ENCODE data around the gene YIPF6.
"Not testable (repeated sequence)": the region's sequence is repeated elsewhere in the genome, so short reads cannot be mapped to it uniquely, and the experiment has no call there.

Gene YIPF6

DNA sequence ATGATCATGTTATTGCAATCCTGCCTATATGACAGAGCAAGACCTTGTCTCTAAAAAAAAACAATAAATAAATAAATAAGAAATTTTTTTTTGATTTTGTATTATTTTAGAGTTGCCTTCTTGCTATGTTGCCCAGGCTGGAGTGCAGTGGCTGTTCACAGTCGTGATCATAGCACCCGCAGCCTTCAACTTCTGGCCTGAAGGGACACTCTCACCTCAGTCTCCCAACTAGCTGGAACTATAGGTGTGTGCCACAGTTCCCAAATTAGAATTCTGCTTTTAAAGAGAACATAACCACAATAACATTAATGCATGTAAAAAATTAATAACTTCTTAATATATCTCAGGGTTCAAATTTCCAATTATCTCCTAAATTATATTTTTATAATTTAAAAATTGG, 7.8 kb downstream of the YIPF6 start:
- no peak for DNase-seq (ENCODE audit: low read depth in 2 of 2)

DNA sequence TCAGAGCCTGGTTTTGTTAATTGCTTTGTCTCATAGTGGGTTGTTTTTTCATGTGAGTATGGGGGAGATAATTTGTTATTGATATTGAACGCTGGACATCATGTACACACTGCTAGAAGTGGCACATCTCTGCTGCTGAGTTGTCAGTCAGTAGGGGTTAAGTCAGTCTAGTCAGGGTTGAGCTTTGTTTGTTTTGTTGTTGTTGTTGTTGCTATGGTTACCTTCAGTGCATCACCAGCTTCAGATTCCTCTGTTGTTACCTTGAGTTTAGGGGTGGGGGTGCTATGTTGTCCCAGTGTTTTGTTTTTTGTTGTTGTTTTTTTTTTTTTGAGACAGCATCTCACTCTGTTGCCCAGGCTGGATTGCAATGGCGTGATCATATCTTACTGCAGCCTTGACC, 9.9 kb downstream of the YIPF6 start:
- no peak for DNase-seq (ENCODE audit: low read depth in 2 of 2)

DNA sequence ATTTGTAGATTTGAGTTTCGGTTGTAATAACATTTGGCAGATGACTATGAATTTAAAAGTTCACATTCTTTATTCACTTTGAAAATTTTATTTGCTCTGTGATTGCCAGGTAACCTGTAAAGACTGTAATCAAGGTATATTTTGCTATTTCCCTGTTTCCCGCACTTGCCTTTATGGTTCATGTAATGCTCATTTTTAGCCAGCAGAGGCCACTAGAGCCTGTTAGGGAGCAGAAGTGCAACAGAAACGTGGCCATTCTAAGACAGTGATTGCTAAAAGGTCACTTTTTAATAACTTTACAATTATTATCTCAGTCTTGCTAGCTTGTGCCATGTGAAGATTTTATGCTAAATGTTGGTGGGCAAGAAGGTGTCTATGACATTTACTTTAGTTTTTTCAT, 12.4 kb downstream of the YIPF6 start:
- no peak for DNase-seq (ENCODE audit: low read depth in 2 of 2)

DNA sequence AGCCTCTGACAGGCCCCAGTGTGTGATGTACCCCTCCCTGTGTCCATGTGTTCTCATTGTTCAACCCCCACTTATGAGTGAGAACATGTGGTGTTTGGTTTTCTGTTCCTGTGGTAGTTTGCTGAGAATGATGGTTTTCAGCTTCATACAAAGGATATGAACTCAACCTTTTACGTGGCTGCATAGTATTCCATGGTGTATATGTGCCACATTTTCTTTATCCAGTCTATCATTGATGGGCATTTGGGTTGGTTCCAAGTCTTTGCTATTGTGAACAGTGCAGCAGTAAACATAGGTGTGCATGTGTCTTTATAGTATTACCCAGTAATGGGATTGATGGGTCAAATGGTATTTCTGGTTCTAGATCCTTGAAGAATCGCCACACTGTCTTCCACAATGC, 25.8 kb downstream of the YIPF6 start:
- DNase-seq (ENCODE audit: low read depth in 2 of 2): not testable (repeated sequence)

DNA sequence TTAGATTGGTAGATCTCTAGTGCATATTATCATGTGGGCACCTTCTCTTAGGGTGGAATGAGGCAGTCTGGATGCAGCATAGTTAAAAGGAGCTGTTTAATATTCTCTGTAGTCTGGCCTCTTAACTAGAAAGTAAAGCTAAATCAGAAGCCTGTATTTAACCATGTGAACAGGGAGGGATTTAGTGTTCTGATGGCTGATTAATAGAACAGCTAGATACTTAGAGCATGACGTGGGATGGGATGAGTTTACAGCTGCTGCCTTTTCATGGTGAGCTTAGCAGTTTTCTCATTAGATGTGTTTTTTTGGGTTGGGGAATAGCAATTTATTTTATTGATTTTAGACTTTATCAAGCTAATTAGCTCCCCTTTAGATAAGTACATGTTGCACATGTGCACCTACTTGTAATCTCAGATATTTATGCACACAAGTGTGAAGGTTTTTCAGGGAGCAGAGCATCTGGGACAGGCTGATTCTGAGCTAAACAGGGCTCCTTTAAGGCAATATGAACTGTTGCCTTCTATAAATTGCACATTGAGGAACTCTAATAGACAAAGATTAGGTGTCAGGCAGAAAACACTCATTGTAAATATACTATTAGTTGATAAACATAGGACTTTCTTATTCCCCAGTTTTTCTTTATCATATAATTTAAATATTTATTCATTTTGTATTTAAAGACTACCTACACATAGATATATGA, 34.1 kb downstream of the YIPF6 start:
- no peak for DNase-seq (ENCODE audit: low read depth in 2 of 2)

DNA sequence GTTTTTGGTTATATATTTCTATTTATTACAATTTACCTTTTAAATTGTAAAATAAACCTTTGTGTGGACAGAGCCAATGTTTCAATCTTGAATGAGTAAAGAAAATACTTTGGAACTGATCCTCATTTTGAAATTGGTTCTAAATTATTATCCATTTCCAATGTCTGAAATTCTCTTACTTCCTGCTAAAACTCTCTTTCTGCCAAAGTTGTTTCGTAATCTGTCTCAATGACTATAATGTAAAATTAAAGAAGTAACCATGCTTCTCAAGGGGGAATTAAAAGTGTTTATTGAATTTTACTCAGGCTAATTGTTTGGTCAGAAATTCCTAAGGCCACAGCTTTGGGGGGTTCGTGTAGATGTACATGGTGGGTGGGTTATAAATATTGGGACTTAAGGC, 34.8 kb downstream of the YIPF6 start:
- no peak for DNase-seq (ENCODE audit: low read depth in 2 of 2)

DNA sequence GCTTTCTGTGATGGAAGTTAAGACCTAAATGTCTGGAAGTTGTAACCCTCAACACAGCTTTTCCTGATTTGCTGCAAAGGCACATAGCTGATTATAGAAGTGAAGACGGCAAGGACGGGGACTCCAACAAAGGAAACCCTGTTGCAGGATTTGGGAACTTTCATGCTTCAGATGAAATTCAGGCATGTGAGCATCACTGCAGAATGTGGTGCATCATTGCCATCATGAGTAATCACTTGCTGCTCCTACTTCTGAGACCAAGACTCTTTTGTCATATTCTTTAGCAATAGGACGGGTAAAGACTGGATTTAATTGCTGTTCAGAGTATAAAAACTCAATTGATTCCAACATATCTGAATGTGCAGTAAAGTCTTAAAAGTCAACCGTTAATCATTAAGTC, 35.8 kb downstream of the YIPF6 start:
- DNase-seq (ENCODE audit: low read depth in 2 of 2): no peak

DNA sequence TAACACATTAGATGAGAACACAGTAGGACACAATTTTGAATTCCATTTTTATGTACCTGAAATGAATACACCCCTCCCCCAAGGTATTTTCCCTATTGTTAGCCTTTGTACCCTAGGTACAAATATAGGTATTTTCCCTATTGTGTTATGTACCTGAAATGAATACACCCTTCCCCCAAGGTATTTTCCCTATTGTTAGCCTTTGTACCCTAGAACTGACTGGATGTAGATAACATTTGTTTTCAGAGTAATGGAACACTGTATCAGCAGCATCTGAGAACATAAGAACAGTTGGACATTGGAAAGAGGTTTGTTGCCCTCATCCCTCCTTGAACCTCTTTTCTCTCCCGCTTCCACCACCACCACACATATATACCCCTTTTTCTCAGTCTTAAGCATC, 37.6 kb downstream of the YIPF6 start:
- DNase-seq (ENCODE audit: low read depth in 2 of 2): no peak

DNA sequence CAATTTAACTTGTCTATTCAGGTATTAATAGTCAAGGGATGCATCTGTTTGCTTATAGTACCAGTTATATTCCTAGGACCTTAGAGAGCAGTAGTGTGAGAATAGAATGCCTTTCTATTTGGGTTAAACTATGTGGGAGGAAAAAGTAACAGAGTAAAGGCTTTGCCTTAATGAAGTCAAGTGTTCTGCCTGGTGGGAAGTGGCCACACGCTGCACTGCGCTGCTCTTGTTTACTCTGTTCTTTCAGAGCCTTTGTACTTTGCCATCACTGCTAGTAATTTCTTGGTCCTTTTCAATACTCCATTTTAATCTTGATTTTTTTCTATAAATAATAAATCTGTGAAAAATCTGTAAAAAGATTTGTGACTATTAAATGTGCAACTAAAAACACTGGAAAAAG, 38.0 kb downstream of the YIPF6 start:
- no peak for DNase-seq (ENCODE audit: low read depth in 2 of 2)

DNA sequence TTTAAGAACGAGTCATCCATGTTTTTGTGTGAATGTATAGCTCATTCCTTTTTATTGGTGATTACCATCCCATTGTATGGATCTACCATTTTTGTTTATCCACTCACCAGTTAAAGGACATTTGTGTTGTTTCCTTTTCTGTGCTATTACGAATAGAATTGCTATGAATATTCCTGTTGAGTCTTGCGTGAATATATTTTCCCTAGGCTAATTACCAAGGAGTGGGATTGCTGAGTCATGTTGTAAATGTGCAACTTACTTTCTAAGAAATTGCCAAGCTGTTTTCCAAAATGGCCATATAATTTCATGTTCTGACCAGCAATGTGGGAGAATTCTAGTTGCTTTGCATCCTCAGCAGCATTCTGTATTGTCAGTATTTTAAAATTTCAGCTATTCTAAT, 51.3 kb downstream of the YIPF6 start:
- no peak for DNase-seq (ENCODE audit: low read depth in 2 of 2)

DNA sequence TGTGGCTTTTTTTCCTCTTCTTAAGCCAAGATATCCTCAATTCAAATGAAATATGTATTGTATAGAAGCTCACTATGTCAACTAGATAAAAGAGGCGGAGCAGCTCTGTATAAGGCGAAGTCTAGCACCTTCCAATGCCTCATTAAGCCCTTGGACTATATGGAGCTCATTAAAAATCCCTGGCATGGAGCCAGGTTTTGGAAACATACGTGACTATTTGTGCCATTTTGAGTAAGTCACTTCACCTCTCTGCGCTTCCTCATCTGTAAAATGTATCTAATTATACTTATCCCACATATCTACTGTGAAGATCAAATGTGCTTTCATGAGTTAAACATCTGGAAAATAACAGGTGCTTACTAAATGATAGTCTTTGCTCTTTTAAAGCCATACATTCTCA, 57.2 kb downstream of the YIPF6 start:
- no peak for DNase-seq (ENCODE audit: low read depth in 2 of 2)

DNA sequence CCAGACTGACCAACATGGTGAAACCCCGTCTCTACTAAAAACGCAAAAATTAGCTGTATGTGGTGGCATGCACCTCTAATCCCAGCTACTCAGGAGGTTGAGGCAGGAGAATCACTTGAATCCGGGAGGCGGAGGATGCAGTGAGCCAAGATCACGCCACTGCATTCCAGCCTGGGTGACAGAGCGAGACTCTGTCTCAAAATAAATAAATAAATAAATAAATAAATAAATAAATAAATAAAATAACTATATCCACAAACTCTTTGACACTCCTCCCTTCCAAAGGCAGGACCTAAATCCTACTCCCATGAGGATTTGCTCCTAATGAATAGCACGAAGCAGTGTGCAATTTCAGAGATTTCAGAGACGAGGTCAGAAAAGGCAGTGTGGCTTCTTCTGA, 58.3 kb downstream of the YIPF6 start:
- DNase-seq (ENCODE audit: low read depth in 2 of 2): not testable (repeated sequence)

DNA sequence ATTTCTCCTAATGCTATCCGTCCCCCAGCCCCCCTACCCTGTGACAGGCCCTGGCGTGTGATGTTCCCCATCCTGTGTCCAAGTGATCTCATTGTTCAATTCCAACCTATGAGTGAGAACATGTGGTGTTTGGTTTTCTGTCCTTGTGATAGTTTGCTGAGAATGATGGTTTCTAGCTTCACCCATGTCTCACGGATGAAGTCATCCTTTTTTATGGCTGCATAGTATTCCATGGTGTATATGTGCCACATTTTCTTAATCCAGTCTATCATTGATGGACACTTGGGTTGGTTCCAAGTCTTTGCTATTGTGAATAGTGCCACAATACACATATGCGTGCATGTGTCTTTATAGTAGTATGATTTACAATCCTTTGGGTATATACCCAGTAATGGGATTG, 61.1 kb downstream of the YIPF6 start:
- DNase-seq (ENCODE audit: low read depth in 2 of 2): not testable (repeated sequence)

DNA sequence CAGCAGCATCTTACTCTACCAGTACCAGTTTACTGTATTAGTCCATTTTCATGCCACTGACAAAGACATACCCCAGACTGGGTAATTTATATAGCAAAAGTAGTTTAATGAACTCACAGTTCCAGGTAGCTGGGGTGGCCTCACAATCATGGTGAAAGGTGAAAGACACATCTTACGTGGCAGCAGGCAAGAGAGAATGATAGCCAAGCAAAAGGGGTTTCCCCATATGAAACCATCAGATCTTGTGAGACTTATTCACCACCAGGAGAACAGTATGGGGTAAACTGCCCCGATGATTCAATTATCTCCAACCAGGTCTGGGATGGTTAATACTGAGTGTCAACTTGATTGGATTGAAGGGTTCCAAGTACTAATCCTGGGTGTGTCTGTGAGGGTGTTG, 69.3 kb downstream of the YIPF6 start:
- peak in 1 of 2 donors; percentile 19 for DNase-seq (ENCODE audit: low read depth in 2 of 2)

DNA sequence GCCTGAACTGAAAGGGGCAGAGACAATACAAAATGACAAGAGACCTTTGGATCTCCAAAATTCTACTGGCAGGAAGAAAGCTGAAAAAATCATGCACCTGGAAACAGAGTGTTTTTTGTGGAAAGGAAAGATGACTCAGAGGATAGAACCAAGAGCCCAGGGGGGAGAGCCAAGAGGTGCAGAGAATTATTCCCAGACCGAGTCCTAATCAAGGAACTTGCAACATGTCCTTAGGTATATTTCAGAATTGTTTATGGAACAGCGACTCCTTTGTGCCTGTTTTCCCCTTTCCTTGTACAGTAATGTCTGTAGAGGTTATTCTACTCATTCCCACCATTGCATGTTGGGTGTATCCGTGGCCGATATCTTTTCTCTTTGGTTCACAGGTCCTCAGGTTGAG, 71.7 kb downstream of the YIPF6 start:
- DNase-seq (ENCODE audit: low read depth in 2 of 2): no peak

DNA sequence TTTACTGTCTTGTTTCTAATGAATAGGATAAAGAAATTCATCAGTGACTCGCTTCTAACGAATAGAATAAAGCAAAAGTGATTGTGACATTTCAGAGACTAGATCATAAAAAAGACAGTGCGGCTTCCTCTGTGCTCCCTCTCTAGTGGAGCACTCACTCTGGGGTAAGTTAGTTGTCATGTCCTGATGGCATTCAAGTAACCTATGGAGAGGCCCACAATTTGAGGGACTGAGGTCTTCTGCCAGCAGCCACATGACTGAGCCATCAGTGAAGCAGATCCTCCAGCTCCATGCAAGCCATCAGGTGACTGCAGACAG, 72.4 kb downstream of the YIPF6 start:
- no peak for DNase-seq (ENCODE audit: low read depth in 2 of 2)

DNA sequence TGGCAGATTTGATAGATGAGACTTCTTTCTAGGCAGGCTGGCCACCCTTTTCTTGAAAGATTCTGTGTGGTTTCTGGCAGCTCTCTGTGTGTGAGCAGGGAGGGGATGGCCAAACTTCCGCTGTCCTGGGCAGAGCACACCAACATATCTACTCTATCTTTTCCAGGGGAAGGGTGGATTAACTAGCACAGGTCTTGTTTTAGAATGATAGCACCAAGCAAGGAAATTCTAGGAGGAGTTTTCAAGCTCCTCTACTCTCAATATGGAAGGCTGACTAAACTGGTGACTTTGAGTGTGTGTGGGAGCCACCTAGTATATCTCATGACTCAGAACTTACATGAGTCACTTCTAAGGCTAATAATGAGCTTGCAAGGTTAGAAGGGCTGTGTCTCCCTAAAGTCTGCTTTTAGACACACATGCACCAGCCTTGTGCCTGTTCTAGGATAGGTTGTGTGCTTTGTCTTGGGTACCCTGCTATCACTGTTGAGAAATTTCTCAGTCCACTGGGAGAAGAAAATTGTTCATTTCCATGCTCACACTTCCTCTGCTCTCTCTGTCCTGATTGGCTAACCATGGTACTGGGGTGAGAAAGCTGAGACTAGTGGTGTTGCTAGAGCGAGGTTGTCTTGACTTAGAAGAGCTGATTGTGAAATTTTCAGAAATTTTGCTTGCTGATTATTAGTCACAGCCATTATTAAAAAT, 72.9 kb downstream of the YIPF6 start:
- peak in 1 of 2 donors; percentile 10 for DNase-seq (ENCODE audit: low read depth in 2 of 2)

DNA sequence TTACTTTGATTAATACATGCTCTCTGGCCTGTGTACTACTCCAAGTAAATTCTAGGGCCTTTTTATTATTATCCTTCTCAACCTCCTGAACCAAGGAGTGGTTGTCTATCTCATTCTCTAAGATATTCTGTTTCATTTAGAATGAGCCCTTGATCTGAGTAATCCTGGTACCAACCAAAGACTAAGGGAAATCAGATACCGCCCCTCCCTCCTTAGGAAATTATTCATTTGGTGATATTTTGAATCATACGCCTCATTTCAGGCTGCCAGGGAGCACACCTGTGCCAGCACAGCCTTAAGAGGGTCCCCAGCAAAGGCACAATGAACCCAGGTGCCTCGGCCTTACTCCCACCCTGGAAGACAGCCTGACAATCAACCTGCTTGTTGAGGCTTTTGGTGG, 75.4 kb downstream of the YIPF6 start:
- DNase-seq (ENCODE audit: low read depth in 2 of 2): no peak

DNA sequence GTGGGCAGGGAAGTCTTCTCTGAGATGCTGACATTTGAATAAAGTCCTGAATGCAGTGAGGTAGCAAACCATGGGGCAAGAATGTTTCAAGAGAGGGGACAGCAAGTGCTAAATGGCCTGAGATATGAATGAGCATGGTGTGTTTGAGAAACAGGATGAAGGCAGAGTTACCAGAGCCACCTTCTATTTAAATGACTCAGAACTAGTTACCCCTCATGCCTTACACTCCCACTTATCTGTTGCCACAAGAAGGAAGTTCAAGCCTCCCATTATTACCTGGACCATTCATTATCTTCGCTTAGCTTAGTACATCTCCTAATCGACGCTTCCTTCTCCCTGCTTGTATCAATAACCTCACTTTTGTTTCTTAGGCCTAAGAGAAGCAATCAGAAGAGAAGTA, 81.0 kb downstream of the YIPF6 start:
- DNase-seq (ENCODE audit: low read depth in 2 of 2): no peak

DNA sequence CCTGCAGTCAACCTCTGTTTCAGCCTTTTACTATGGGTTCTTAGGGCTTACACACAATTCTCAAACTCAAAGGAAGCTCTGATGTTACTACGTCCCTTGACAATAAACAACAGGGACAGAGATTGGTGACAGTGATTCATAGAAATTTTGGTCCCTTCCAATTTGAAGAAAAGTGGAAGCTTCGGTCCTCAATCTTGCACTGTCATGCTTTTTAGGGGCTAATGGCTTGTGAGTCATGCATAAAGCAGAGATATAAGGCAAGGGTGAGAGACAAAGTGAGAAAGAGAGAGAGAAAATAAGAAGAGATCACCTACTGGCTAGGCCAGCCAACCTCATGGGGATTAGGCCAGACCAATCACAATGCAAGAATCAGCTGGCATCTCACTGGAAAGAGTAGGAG, 85.4 kb downstream of the YIPF6 start:
- no peak for DNase-seq (ENCODE audit: low read depth in 2 of 2)

All from stimulated activated CD4-positive, alpha-beta T cell treated with anti-CD3 and anti-CD28 coated beads, Interleukin-15, amount 100 ng/mL, for 48 hours (primary cell).